Astrocyte of the hippocampus (primary cell): ENCODE measurements around the gene NOL3.
A peak's percentile ranks its signal among the peaks of the same experiment; 100 is the strongest.

Source experiments
- DNase-seq: peaks from one replicate; pipeline ENCODE4 v3.0.0; 2011; ENCODE audit warnings: low read depth, low spot score

Gene NOL3

DNA sequence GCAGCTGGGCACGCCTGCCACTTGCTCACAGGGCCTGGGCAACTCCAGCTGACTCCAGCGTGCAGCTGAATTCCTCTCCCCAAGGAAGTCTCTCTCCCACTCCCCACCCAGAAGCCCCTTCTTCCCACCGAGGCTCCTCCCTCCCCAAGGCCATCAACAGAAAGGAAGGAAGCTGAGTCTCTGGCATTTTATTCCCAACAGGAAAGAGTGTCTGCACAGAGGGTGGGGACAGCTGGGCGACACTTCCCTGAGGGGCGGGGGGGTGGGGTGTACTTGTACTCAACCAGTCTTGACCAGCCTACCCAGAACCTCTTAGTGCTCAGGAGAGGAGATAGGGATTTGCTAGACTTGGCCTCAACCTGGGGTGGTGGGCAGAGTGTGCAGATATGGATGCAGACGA, 19.7 kb downstream of the NOL3 start, which contains the start of gene EXOC3L1:
TSS of gene EXOC3L1 (minus strand) at position 96 of the 400 bp plus-strand sequence. CDS start 460 bp downstream, outside the sequence.
- DNase-seq: no peak

DNA sequence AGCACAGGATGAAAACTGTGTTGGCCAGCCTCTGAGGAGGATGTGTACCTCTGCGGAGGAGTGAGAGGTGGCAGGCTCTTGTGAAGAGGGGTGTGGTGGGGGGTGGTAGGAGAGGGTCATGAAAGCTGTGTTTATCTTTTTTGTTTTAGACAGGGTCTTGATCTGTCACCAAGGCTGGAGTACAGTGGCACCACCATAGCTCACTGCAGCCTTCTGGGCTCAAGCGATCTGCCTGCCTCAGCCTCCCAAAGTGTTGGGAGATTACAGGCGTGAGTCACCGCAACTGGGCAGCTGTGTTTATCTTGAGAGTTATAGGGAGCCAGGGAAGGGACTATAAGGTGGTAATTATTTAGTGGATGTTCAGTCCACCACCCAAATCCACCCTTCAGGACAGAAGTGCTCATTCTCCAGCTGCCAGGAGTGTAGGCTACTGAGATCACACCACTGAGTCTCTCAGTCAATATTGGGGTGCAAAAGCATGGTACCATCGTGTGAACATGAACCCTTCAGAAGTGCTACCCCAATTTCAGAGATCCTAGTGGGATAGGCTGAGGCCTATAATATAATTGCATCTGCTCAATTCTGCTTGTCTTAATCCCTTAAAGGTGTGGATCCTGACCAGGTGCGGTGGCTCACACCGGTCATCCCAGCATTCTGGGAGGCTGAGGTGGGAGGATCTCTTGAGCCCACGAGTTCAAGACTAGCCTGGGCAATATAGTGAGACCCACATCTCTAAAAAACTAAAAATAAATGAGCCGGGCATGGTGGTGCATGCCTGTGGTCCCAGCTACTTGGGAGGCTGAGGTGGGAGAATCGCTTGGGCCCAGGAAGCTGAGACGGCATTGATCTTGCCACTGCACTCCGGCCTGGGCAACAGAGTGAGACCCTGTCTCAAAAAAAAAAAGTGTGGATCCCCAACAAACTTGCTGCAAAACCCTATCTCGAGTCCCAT, 20.4 kb downstream of the NOL3 start:
- no peak for DNase-seq

DNA sequence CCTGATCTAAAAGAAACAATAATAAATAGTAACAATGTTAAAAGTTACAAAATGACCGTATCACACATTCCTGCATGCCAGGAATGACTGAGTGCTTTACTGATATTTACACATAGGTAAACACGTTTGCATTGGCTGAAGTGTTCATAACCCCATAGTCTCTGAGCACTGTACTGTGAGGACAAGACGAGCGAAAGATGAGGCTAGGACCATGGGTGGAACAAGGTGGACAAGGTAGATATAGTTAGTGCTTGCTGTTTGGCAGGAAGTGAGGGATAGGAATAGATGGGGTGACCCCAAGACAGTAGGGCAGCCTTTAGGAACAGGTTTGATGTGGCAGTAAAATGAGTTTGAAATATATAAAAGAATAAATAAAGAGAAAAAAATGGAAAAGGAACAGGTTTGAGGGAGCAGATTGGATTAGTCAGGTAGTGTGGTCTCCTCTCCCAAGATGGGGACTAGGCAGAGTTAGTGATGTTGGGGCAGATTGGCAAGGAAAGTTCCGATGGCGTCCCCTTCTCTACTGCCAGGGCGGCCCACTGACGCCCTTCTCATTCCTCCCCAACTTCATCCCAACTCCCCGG, 21.2 kb downstream of the NOL3 start:
- DNase-seq: no peak

DNA sequence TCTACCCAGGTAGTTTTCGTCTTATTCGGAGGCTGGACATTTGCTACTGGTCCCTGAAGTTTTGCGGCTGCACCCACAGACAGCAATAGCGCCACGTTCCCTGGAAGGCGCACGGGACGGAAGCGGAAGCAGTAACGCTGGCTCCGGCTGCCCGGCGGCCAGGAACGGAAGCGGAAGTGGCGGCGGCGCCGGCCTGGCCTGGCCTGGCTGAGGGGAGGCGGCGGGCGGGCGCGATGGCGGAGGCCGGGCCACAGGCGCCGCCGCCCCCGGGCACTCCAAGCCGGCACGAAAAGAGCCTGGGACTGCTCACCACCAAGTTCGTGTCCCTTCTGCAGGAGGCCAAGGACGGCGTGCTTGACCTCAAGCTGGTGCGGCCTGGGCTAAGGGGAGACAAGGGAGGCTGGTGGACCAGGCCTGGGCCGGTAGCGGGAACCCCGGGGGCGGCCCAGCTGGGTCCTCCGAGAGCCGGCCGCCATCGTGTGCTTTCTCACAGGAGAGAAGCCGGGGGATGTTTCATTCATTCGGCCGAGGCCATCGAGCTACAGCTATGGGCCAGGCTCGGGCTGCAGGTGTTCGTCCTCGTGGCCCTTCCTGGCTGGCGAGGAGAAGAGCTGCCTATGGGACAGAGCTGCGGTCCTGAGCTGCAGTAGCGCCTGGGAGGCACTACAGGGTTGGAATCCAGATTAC, 21.8 kb downstream of the NOL3 start, which contains the start of gene E2F4:
TSS of gene E2F4 (plus strand) at position 161 of the 687 bp plus-strand sequence. CDS start at position 234, 73 bp downstream.
- peak; percentile 97 for DNase-seq

DNA sequence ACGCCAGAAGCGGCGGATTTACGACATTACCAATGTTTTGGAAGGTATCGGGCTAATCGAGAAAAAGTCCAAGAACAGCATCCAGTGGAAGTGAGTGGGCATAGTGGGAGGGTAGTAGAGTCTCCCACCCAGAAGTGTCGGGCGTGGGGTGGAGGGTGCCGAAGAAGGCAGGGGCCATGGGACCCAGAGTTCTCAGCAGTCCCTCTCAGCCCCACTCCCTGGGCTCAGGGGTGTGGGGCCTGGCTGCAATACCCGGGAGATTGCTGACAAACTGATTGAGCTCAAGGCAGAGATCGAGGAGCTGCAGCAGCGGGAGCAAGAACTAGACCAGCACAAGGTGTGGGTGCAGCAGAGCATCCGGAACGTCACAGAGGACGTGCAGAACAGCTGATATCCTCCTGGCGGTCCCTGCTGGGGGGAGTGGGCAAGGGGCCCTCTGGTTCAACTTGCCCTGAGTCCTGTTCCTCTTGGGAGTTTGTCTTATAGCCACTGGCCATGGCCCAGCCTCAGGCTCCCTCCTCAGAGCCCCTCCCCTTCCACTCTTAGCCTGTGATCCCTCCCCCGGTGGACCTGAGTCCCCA, 22.5 kb downstream of the NOL3 start:
- DNase-seq: no peak

DNA sequence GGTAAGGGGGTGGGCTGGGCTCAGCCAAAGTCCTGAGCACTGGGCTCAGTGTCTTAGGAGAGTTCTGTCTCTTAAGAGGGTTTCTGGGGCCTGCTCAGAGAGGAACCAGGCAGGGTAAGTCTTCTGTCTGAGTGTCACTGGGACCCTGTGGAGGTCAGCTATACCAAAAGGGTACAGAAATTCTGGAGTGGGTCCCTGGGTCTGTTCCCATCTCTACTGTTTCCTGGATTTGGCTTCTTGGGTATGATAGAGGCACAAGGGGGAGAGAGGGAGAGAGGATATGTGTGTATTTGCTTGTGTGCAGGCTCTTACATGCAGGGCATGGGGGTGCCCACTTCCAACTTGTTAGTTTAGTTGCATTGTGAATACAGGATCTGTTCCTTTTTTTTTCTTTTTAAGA, 23.2 kb downstream of the NOL3 start:
- no peak for DNase-seq

DNA sequence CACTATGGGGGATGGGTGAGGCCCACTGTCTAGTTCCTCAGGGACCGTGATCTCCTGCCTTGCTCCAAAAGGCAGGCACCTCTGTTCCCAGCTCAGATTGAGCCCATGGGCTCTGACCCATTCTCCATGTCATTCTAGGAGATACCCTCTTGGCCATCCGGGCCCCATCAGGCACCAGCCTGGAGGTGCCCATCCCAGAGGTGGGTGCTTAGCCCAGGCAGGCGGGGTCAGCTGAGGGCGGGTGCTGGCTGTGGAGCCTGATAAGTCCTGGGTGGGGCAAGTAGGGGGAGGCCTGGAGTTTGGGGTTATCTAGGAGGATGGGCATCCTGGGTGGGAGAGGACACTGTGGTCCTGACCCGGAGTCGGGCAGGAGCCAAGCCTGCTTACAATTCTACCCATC, 23.9 kb downstream of the NOL3 start:
- no peak for DNase-seq

DNA sequence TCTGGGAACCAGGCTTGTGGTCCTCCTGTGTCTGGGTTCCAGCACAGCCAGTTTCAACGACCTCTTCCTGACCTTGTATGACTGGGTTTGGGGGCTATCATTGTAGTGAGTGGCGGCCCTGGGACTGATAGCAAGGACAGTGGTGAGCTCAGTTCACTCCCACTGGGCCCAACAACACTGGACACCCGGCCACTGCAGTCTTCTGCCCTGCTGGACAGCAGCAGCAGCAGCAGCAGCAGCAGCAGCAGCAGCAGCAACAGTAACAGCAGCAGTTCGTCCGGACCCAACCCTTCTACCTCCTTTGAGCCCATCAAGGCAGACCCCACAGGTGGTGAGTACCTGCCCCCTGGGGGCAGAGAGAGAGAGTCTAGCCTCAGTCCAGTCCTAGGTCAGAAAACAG, 25.3 kb downstream of the NOL3 start:
- DNase-seq: no peak

DNA sequence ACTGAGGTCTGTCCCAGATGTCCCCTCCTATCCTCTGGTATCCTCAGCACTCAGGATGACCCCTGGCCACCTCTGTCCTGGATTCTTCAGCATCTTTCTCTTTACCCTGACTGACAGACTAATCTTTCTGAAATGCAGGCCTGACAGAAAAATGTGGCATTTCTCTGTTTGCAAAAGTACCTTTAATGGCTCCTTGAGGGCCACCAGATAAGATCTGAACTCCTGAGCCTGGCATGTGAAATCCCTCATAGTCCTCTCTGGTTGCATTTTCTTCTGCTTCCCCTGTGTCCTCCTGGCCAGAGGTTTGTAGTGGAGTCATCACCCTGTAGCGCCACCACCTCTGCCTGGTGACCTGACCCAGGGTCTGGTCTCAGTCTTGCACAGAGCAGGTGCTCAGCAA, 26.5 kb downstream of the NOL3 start:
- DNase-seq: no peak

DNA sequence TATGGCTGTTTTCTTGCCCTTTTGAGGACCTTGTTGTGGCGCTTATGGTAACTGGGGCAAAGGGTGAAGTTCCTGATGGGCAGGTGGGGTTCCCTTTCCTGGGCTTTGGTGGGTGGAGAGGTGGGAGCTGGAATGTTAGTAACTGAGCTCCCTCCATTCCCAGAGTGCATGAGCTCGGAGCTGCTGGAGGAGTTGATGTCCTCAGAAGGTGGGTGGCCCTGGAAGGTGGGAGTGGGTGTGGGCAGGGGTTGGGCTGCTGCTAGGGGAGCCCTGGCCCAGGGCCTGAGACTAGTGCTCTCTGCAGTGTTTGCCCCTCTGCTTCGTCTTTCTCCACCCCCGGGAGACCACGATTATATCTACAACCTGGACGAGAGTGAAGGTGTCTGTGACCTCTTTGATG, 27.4 kb downstream of the NOL3 start:
- no peak for DNase-seq

DNA sequence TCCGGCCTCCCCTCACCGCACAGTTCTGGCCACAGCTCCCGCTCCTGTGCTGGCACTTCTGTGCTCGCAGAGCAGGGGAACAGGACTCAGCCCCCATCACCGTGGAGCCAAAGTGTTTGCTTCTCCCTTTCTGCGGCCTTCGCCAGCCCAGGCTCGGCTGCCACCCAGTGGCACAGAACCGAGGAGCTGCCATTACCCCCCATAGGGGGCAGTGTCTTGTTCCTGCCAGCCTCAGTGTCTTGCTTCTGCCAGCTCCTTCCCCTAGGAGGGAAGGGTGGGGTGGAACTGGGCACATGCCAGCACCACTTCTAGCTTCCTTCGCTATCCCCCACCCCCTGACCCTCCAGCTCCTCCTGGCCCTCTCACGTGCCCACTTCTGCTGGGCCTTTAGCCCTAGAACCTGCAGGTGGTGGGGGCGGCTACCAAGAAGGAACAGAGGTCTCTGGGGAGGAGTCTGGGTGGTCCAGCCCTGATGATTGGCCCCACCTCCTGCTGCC, 27.9 kb downstream of the NOL3 start:
- peak; percentile 65 for DNase-seq

DNA sequence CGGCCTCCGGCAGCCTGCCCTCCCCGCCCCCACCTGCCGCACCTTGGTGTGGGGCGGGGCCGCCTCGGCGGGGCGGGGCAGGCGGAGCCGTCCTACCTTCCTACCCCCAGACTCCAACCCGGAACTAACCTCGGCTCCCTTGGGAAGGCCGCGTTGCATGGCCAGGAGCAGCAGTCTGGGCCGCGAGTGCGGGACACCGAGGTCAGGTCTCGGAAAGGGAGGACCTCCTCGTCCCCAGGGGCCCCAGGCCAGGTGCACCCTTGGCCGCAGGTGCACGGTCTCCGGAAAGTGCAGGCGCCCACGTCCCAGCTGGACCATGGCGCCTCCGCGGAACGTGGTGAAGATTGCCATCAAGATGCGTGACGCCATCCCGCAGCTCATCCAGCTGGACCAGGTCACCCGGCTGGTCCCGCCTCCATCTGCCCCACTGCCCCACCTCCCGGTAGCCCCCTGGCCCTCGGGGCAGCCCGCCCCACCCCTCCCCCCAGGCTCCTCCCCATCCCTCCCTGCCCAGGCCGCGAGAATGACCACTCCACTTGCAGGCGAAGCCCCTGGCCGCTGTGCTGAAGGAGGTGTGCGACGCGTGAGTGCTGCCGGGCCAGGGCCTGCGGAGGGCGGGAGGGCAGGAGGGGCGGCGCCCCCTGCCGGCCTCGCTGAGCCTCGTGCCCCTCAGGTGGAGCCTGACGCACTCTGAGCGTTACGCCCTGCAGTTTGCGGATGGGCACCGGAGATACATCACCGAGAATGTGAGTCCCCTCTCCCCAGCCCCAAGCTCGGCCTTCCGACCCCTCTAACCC, 28.9 kb downstream of the NOL3 start, which contains the start of gene ELMO3:
TSS of gene ELMO3 (plus strand) at position 121 of the 797 bp plus-strand sequence. CDS start at position 317, 196 bp downstream.
- DNase-seq: no peak

DNA sequence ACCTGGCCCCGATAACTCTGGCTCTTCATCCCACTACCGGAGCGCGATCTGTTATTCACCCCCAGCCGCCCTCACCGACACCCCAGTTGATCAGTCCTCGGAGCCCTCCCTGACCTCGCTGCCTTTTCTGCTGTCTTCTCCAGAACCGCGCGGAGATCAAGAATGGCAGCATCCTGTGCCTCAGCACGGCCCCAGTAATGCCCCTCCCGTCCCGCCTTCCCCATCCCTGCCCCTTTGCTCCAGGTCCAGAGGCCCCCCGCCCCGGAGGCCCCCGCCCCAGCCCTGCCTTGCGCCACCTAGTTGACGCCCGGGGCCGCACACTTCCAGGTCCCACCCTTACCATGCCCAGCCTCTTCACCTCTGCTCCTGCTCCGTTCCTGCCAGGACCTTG, 29.5 kb downstream of the NOL3 start:
- no peak for DNase-seq

DNA sequence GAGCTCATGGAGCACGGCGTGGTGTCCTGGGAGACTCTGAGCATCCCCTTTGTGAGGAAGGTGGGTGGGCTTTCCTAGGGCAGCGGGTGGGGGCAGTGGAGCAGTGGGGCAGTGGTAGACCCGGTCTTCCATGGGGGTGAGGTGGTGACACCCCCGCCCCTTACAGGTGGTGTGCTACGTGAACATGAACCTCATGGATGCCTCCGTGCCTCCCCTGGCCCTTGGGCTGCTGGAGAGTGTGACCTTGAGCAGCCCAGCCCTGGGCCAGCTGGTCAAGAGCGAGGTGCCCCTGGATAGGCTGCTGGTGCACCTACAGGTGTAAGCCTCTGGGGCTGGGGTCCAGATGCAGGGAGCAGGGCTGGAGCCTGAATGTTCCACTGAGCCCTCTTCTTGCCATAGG, 30.2 kb downstream of the NOL3 start:
- no peak for DNase-seq

DNA sequence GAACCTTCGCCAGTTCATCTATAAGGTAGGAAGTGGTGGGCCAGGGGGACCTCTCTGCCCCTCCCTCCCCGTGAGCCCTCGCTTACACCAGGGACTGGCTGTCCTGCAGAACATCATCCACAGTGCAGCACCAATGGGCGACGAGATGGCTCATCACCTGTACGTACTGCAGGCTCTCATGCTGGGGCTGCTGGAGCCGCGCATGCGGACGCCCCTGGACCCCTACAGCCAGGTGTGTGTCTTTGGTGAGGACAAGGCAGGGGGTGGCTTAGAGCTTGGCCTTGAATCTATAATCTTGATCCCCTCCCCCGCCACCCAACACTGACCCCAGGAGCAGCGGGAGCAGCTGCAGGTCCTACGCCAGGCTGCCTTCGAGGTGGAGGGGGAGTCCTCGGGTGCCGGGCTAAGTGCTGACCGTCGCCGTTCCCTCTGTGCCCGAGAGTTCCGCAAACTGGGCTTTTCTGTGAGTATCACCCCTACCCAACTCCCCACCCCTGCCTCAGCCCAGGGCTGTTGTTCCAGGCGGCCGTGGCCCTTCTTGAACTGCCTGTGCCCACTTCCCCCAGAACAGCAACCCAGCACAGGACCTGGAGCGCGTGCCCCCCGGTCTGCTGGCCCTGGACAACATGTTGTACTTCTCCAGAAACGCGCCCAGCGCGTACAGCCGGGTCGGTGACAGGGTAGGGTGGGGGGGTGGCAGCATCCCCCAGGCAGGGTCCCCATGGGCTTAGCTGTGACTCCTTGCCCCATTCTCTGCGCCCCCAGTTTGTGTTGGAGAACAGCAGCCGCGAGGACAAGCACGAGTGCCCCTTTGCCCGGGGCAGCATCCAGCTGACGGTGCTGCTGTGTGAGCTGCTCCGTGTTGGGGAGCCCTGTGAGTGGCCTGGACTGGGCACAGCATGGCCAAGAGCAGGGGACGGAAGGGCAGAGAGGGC, 31.3 kb downstream of the NOL3 start:
- DNase-seq: no peak

DNA sequence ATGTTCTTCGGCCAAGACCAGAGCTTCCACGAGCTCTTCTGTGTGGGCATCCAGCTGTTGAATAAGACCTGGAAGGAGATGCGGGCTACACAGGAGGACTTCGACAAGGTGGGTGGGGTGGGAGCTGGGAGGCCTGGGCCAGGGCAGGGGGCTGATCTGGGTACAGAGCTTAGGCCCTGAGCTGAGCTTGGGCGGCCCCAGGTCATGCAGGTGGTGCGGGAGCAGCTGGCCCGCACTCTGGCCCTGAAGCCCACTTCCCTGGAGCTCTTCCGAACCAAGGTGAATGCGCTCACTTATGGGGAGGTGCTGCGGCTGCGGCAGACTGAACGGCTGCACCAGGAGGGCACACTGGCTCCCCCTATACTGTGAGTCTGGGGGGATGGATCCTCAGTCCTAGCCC, 32.1 kb downstream of the NOL3 start:
- DNase-seq: no peak

DNA sequence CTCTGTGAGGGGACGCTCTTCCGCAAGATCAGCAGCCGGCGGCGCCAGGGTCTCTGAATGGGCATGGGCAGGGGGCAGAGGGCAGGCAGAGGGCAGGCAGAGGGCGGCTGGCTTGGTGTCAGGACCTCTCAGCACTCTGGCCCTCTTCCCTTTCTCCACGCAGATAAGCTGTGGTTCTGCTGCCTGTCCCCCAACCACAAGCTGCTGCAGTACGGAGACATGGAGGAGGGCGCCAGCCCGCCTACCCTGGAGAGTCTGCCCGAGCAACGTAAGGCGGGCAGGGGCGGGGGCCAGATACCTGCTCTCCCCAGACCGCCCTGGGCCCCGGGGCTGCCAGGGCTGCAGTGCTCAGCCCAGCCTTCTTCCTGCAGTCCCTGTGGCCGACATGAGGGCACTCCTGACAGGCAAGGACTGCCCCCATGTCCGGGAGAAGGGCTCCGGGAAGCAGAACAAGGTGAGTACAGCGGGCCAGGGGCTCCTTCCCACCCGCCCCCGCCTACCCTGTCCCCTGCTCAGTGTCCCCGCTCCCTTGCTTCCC, 32.7 kb downstream of the NOL3 start:
- no peak for DNase-seq

DNA sequence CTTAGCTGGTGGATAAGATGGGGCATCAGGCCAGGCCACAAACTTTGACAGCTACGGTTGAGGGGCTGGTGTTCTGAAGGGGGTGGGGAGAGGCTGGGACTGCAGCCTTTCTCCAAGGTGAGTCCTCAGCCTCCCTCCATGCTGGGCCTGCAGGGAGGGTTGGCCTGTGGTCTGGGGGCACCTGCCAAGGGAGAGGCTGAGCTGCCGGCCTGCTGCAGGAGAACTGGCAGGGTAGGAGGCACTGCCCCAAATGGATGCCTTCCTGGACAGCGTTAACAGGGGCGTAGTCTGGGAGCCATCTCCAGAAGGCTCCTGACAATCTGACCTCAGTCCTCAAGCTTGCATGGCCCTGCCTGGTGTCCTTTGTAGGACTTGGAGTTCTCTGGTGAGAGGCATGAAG, 33.7 kb downstream of the NOL3 start:
- no peak for DNase-seq

DNA sequence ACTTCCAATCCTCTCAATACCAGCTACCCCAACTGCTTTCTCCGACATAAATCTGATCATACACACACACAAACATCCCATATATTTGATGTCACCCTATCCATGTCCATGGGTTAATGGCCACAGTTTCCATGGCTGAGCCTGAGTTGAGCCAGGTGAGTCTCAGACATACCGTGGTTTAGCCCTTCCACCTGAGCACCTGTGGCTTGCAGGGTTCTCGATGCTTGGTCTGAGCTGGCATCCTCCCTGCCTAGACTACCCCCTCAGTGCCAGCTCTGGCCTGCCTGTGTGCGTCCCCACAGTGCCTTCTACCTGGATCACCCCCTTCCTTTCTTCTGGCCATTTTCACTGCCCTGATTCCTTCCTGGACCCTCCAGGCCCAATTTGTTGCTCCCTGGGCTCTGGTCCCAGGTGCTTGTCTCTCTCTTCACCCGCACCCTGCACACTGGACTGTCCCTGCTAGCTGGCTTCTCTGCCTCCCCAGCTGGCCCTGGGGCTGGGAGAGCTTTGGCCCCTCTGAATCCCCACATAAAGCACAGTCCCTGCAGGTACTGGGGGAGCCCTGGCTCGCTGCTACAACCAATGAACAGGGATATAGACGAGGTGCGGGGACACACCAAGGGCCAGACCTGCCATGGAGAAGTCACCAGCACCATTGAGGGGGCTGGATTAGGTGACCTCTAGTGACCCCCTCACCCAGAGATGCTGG, 35.9 kb downstream of the NOL3 start:
- no peak for DNase-seq
